PC-9 (cell line): ENCODE results near the gene ELMO1. TPM values are rescaled to one million over a fixed set of nuclear protein-coding genes. Genes with fewer than 3 reads are reported as not detected.

ENCODE experiments used
- BruUV-seq: library from RNA; stranded (reverse); fragments of 400-500 nt; replicated peaks from 2 replicates; lab custom pipeline; 2021; lab: Mats Ljungman, UMichigan
- CTCF ChIA-PET: fragments of 300-600 bp; sonication (Branson Sonifier 250); formaldehyde crosslinking; loops from one replicate; lab custom pipeline; 2022; ENCODE audit warnings: antibody characterized with exemption; lab: Charles Lee
- POLR2A ChIA-PET: fragments of 300-600 bp; sonication (Branson Sonifier 250); formaldehyde crosslinking; loops from one replicate; lab custom pipeline; 2022; ENCODE audit warnings: antibody characterized with exemption; ENCODE audit not compliant: unreplicated experiment; lab: Charles Lee
- DNase-seq, 2 experiments: peaks; one replicate each; pipeline versions ENCODE4 v3.0.0 to v3.0.0-alpha.2; 2015 to 2022; ENCODE audit warnings: mixed read lengths in 1 of 2
- H2AFZ ChIP-seq: fragments of 200-600 bp; sonication (generic); 2 replicates; pipeline ENCODE4 v1.8.1; 2017; ENCODE audit warnings: antibody characterized with exemption
- H3F3A ChIP-seq: fragments of 200-600 bp; sonication (generic); 2 replicates; pipeline ENCODE4 v1.8.1; 2017; ENCODE audit warnings: antibody characterized with exemption, mild to moderate bottlenecking, low read depth; ENCODE audit not compliant: insufficient read depth
- H3K27ac ChIP-seq: fragments of 200-600 bp; sonication (generic); 2 replicates; pipeline ENCODE4 v1.6.1; 2016; ENCODE audit warnings: mixed run types
- H3K27me3 ChIP-seq: fragments of 200-600 bp; sonication (generic); 2 replicates; pipeline ENCODE4 v1.6.1; 2016; ENCODE audit warnings: low read depth, mixed run types; ENCODE audit not compliant: insufficient read depth
- H3K36me3 ChIP-seq: fragments of 200-600 bp; sonication (generic); 2 replicates; pipeline ENCODE4 v1.6.1; 2016; ENCODE audit warnings: low read depth, mixed run types
- H3K4me1 ChIP-seq: fragments of 200-600 bp; sonication (generic); replicated peaks from 2 replicates; pipeline ENCODE4 v1.6.1; 2016; ENCODE audit warnings: mixed run types; ENCODE audit not compliant: insufficient read depth
- H3K4me2 ChIP-seq: fragments of 200-600 bp; sonication (generic); 2 replicates; pipeline ENCODE4 v1.6.1; 2017; ENCODE audit warnings: mixed run types
- H3K4me3 ChIP-seq: fragments of 200-600 bp; sonication (generic); 2 replicates; pipeline ENCODE4 v1.6.1; 2016; ENCODE audit warnings: mixed run types
- H3K79me2 ChIP-seq: fragments of 200-600 bp; sonication (generic); 2 replicates; pipeline ENCODE4 v1.6.1; 2017; ENCODE audit warnings: low read depth, mixed run types
- H3K9me2 ChIP-seq: fragments of 200-600 bp; sonication (generic); 2 replicates; pipeline ENCODE4 v1.8.1; 2017; ENCODE audit warnings: mild to moderate bottlenecking; ENCODE audit not compliant: insufficient read depth
- H3K9me3 ChIP-seq: fragments of 200-600 bp; sonication (generic); 2 replicates; pipeline ENCODE4 v1.8.1; 2016; ENCODE audit warnings: low read depth; ENCODE audit not compliant: insufficient read depth
- H4K20me1 ChIP-seq: fragments of 200-600 bp; sonication (generic); 2 replicates; pipeline ENCODE4 v1.8.1; 2017; ENCODE audit not compliant: insufficient read depth
- EZH2 ChIP-seq: fragments of 200-600 bp; sonication (generic); IDR thresholded peaks from 2 replicates; pipeline ENCODE4 v1.8.0; 2017; ENCODE audit warnings: antibody characterized with exemption, low read depth
- intact Hi-C: fragments of 100-400 bp; cut with micrococcal nuclease; formaldehyde crosslinking; loops from one replicate; pipeline ENCODE4 v1.10.0; 2022; ENCODE audit not compliant: unreplicated experiment
- total RNA-seq: library from RNA; stranded (reverse); gene quantifications from 2 replicates; pipeline ENCODE4 v1.2.3, GENCODE V29; 2021
- TF ChIP-seq, protein P1 (sequence below): fragments of 200-600 bp; sonication (generic); conservative IDR thresholded peaks from 2 replicates; pipeline ENCODE4 v1.6.1; 2017; ENCODE audit warnings: mixed run types, antibody characterized with exemption, mild to moderate bottlenecking, moderate library complexity

ELMO1 gene
- total RNA-seq, 1 experiment from 2014 or later, result 4.8 TPM

DNA sequence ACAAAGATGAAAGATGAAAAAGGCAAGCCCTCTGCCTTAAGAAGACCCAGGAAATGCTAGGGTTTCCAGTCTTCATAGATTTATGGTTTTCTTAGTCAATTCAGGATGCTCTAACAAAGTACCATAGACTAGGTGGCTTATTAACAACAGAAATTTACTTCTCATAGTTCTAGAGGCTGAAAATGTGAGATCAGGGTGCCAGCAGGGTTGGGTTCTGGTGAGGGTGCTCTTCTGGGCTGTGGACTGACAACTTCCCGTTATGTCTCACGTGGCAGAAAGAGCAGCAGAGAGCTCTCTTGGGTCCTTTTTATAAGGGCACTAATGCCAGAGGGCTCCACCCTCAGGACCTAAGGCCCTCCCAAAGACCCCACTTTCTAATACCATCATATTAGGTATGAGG, 23.7 kb downstream of the ELMO1 start:
- Histone ChIP-seq H4K20me1 (no peaks in the 10 kb centered on the region), H3K27ac (no peak overlapping the region), H2AFZ (no peak overlapping the region), H3K9me3 (no peaks in the 10 kb centered on the region), H3K4me3 (no peak overlapping the region), H3K36me3 (no peaks in the 10 kb centered on the region), H3K79me2 (no peaks in the 10 kb centered on the region), H3F3A (no peaks in the 10 kb centered on the region), H3K4me1 (no peaks in the 10 kb centered on the region), H3K9me2 (no peaks in the 10 kb centered on the region), H3K4me2 (no peak overlapping the region), H3K27me3 (peaks cover 23% of the 10 kb centered on the region)
- BruUV-seq, result no TSS peak
- DNase-seq, result no peak
- ChIA-PET POLR2A (no interaction called here), CTCF (no interaction called here)
- intact Hi-C loops, result no loop called here
- TF ChIP-seq, protein P1, sequence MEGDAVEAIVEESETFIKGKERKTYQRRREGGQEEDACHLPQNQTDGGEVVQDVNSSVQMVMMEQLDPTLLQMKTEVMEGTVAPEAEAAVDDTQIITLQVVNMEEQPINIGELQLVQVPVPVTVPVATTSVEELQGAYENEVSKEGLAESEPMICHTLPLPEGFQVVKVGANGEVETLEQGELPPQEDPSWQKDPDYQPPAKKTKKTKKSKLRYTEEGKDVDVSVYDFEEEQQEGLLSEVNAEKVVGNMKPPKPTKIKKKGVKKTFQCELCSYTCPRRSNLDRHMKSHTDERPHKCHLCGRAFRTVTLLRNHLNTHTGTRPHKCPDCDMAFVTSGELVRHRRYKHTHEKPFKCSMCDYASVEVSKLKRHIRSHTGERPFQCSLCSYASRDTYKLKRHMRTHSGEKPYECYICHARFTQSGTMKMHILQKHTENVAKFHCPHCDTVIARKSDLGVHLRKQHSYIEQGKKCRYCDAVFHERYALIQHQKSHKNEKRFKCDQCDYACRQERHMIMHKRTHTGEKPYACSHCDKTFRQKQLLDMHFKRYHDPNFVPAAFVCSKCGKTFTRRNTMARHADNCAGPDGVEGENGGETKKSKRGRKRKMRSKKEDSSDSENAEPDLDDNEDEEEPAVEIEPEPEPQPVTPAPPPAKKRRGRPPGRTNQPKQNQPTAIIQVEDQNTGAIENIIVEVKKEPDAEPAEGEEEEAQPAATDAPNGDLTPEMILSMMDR, result no peak
- TF ChIP-seq EZH2, result no peak

DNA sequence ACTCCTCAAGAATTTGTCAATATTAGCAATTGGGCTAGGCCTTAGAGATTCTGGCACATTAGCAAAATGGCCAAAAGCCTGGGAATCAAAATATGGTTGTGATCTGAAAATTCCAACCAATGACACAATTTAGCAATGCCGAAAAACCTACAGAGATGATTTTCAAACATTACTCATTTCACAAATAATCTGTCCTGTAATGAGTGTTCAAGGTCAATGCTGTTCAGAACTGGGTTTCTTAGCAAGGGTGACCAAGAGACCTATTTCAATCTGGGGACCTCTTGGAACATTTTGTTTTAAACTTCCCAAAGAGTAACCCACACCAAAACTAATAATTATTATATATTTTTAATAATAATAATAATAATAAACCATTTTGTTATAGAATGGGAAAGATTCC, 24.1 kb downstream of the ELMO1 start:
- ChIA-PET POLR2A (no interaction called here), CTCF (no interaction called here)
- Histone ChIP-seq H3K9me2 (no peaks in the 10 kb centered on the region), H2AFZ (no peak overlapping the region), H3K4me3 (no peak overlapping the region), H3K9me3 (no peaks in the 10 kb centered on the region), H3K4me1 (no peaks in the 10 kb centered on the region), H3K4me2 (no peak overlapping the region), H3K27ac (no peak overlapping the region), H3K27me3 (peaks cover 26% of the 10 kb centered on the region; the same call in 1 of the 2 replicates), H3K79me2 (no peaks in the 10 kb centered on the region), H3K36me3 (no peaks in the 10 kb centered on the region), H3F3A (no peaks in the 10 kb centered on the region), H4K20me1 (no peaks in the 10 kb centered on the region)
- no peak for DNase-seq
- no TSS peak for BruUV-seq
- intact Hi-C loops, result no loop called here
- TF ChIP-seq, protein P1, result no peak
- no peak for TF ChIP-seq EZH2

DNA sequence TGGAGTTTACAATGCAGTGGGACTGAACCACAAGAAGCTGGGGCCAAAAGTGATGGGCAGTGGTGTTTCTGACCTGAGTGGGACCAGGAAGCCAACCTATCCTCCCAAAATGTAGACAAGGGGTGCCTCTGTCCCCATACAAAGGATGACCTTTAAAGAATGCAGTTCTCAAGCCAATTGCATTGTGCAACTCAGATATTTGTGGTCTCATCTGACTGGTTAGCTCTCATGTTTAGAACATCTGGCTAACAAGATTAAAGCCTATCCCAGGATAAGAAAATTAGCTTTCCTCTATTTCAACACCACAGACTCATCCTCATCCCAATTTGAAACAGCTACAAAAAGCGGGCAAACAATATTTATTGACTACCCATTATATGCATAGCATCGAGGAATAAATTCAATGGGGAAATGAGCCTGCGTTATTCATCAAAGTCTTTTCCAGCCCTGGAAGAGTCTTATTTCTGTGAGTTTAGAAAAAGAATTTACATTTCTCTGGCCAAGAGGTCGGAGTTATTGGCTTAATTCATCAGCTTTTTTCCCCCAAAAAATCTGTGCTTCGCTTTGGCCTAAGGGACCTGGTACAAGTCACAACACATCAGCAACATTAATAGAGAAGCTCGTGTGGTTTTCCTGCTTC, 26.7 kb downstream of the ELMO1 start:
- Histone ChIP-seq H3K9me3 (no peaks in the 10 kb centered on the region), H3K4me1 (no peaks in the 10 kb centered on the region), H3K9me2 (no peaks in the 10 kb centered on the region), H3K4me2 (no peak overlapping the region), H3K79me2 (no peaks in the 10 kb centered on the region), H3K27me3 (peaks cover 36% of the 10 kb centered on the region), H3F3A (no peaks in the 10 kb centered on the region), H3K27ac (no peak overlapping the region), H3K36me3 (no peaks in the 10 kb centered on the region), H3K4me3 (no peak overlapping the region), H4K20me1 (no peaks in the 10 kb centered on the region), H2AFZ (no peak overlapping the region)
- CTCF ChIA-PET, result no interaction called here
- no peak for TF ChIP-seq EZH2
- TF ChIP-seq, protein P1, result no peak
- POLR2A ChIA-PET, result no interaction called here
- intact Hi-C loops, result no loop called here
- BruUV-seq, result no TSS peak
- no peak for DNase-seq
